NCI-H2171 (cell line): ENCODE data around the gene MPLKIP.
"Not testable (repeated sequence)": the region's sequence is repeated elsewhere in the genome, so short reads cannot be mapped to it uniquely, and the experiment has no call there.

Source experiments
- DNase-seq: peaks from one replicate; lab custom pipeline; 2025; lab: John Stamatoyannopoulos, UW

MPLKIP gene

DNA sequence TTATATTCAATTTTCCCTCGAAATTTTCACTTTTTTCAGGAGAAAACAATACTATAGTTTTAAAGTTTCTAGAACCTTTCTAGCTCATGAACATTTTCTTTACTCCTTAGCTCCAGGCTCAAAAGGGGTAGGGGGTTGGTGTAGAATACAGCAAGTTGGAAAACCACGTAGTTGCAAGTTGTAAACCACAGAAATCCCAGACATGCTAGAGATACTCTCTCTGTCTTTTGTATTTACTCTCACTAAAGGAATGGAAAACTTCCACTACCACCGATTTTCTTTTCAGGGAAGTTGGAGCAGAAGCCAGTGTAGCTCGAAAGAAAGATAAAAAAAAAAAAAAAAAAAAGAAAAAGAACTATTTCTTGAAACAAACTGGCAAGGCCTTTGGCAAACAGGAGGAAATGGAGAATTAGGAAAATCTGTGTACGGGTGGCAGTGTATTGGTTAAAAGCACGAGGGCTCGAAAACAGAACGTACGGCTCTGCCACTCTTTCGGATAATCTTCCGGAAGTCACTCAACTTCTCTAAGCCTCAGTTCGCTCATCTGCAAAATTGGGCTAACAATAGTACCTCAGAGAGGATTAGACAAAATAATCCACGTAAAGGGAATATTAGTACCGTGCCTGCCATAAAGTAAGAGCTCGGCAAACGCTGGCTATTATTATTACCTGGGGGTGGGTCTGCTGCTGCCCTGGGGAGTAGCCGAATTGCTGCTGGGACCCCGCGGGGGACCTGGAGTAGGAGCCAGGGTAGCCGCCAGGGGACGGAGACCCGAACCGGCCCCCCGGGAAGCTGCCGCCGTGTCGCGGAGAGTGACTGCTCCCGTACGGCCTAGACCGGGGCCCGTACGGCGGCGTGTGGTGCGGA, 628 bp downstream of the MPLKIP start:
- no peak for DNase-seq

DNA sequence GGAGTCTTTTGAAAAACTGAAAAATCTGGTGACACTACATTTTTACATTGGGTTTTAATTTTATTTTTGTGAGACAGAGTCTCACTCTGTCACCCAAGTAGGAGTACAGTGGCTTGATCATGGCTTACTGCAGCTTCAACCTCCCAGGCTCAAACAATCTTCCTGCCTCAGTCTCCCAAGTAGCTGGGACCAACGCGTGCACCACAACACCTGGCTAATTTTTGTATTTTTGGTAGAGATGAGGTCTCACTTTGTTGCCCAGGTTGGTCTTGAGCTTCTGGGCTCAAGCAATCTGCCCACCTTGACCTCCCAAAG, 11.5 kb downstream of the MPLKIP start:
- DNase-seq = no peak

DNA sequence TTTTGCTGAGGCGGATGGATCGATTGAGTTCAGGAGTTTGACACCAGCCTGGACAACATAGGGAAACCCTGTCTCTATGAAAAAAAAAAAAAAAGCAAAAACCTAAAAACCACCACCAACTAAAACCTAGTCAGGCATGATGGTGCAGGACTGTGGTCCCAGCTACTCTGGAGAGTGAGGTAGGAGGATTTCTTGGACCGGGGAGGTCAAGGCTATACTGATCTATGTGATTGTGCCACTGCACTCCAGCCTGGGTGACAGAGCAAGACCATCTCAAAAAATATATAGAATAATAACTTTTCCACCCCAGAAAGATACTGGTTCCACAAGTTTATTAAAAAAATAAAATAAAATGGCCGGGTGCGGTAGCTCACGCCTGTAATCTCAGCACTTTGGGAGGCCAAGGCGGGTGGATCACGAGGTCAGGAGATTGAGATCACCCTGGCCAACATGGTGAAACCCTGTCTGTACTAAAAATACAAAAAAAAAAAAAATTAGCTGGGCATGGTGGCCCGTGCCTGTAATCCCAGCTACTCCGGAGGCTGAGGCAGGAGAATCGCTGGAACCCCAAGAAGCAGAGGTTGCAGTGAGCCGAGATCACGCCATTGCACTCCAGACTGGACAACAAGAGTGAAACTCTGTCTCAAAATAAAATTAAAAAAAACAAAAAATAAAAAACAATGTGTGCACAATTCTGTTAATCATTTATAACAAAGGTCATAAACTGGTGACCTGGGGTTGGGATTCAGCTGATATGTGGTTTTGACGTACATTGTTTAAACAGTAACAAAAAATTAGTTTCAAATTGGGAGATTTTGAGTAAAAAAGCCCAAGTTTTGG, 12.1 kb downstream of the MPLKIP start:
- DNase-seq = not testable (repeated sequence)

DNA sequence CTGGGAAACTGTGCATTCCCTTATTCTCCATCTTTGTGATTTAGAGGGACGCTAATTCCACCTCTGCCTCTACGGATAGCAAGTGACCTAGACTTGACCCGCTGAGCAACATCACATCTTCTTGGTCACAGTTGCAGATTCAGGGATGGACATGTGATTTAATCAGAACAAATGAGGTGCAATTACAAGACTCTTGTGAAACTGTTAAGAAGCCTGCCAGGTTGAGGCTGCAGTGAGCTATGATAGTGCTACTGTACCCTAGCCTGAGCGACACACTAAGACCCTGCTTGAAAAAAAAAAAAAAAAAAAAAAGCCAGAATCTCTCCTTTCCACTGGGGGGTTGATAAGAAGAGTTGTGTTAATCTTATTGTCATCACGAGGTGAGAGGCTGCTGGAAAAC, 14.4 kb downstream of the MPLKIP start:
- no peak for DNase-seq

DNA sequence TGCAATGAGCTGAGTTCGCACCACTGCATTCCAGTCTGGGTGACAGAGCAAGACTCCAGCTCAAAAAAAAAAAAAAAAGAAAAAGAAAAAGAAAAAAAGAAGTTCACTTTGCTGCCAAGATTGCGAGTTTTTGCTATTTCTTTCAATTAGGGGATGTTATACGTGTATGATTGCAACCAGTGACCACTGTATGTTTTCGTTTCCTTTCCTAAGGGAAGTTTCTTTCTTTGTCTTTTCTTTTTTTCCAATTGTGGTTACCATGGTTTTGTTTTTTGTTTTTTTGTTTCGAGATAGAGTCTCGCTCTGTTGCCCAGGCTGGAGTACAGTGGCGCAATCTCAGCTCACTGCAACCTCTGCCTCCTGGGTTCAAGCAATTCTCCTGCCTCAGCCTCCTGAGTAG, 16.2 kb downstream of the MPLKIP start:
- not testable (repeated sequence) for DNase-seq

DNA sequence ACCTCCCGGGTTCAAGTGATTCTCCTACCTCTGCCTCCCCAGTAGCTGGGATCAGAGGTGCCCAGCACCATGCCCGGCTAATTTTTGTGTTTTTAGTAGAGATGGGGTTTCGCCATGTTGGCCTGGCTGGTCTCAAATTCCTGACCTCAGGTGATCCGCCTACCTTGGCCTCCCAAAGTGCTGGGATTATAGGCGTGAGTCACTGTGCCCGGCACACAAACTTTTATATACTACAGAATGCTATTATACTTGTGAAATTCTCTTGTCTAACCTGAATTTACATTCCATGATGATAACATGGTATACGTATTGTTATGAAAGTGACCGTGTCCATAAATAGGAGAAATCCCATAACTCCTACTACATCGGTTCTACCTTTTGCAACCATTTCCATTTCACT, 17.2 kb downstream of the MPLKIP start:
- DNase-seq = not testable (repeated sequence)

DNA sequence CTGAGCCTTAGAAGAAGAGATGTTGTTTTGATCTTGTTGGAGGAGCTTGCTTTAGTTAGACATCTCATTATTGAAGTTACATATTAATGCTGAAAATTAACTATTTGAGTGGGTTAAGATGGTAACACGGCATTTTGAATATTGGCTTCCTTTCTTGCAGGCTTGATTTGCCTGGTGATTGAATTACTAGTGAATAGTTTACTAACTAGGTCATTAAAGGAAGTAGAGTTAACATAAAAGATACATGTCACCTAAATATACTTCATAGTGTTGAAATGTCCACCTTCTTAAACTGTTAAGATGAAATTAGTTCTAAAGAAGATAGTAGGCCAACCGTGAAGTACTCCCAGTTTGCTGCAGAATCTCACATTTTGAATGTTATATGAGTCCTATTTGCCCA, 18.5 kb downstream of the MPLKIP start:
- DNase-seq = no peak

DNA sequence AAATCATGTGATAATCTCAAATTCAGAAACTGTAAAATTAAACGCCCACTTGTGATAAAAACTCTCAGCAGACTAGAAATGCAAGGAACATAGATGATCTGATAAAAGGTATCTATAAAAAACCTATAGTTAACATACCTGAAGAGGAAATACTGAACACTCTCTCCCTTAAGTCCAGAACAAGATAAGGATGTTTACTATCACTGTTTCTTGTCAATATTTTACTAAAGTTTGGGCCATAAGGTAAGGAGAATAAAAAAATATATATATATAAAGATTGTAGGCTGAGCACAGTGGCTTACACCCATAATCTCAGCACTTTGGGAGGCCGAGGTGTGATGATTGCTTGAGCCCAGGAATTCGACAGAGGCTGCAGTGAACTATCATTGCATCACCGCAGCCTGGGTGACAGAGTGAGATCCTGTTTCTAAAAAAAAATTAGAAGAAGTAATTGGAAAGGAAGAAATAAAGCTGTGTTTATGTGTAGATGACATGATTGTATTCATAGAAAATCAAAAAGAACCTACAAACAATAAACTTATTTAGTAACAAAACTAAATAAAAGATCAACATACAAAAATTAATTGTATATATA, 28.4 kb downstream of the MPLKIP start:
- no peak for DNase-seq

DNA sequence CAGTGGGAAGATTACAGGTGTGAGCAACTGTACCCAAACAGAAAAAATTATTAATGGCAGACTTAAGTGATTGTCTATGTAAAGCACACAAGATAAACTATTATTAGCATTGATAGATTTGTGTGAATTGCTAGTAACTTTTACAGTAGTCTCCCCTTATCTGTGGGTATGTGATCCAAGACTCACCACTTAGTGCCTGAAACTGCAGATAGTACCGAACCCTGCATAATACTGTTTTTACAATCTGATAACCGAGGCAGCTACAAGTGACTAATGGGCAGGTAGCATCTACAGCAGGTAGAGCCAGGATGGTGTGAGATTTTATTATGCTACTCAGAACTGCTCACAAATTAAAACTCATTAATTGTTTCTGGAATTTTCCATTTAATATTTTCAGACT, 31.5 kb downstream of the MPLKIP start:
- no peak for DNase-seq

DNA sequence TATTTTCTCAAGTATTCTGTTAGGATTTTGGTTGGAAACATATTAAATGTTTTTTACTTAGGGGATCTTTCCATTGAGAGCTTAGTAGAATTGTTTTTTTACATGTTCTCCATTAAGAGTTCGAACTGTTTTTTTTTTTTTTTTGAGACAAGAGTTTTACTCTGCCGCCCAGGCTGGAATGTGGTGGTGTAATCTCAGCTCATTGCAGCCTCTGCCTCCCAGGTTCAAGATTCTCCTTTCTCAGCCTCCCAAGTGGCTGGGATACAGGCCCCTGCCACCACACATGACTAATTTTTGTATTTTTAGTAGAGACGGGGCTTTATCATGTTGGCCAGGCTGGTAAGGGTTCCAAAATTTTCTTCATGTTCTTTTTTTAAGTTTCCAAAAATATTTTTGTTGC, 33.2 kb downstream of the MPLKIP start:
- DNase-seq = no peak

DNA sequence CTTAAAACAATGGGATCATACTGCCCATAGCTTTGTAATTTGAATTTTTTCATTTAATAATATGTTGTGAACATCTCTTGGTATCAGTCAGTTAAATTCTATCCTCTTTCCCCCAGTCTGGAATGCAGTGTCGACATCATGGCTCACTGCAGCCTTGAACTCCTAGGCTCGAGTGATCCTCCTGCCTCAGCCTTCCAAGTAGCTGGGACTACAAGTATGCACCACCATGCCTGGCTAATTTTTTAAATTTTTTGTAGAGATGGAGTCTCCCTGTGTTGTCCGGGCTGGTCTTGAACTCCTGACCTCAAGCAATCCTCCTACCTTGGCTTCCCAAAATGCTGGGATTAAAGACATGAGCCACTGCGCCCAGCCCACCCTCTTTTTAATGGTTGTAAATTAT, 34.6 kb downstream of the MPLKIP start:
- no peak for DNase-seq

DNA sequence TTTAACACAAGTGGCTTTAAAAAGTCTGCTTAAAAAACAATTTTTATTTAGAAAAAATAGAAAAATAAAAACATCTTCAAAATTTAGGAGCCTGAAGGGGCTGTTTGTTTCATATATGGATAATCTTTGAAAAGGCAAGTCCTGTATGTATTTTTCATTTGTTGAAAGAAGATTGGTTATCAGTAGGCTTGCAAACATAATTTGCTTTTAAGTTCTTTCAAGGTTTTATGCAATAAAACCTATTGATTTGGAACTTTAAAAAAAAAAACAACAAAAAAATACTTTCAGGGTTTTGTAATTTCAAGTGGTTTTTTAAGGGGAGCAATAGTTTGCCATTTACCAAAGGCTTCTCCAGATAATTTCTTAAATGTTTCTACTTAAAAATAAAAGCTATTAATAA, 35.6 kb downstream of the MPLKIP start:
- no peak for DNase-seq

DNA sequence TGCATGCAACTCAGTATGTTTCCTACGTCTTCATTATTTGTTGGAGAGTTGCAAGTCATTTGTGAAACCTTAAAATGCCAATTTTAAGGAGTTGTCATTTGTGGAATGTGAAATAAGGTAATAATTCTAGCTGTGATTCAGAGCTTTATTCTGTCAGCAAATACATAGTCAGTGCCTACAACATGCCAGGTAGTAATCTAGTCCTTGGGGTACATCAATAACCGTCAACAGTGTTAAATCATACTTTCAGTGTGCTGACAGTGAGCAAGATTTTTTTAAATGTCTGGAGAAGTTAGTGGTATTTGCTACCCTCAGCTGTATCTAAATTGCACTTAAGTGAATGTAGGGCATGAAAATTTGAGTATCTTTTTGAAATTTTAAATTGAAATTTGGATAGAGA, 36.7 kb downstream of the MPLKIP start:
- DNase-seq = no peak

DNA sequence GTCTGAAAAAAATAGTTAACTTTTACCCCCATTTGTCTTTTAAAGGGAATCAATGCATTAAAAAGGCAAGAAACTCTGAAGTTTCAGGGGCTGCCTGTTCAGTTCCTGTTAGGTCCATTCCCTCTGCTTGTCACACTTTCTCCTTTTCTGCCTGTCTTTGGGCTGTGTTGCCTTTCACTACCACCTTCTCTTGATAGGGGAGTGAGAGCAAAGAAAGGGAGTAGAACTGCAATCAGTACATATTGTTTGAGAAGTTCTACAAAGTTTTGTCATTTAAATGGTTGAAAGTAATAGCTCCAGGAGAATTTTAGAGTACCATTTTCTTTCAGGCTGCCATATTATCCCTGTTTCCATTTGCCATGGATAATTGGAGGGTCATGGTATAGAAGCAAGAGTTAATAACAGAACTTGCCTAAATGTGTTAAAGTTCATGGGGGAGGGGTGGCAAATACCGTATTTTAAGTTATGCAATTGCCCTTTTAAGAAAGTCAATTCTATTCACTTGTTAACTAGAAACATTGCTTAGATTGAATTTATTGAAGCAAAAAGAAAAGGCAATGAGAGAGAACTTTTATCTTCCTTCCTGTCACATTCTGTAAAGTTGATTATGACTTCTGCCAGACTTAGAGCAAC, 38.6 kb downstream of the MPLKIP start:
- DNase-seq = no peak

DNA sequence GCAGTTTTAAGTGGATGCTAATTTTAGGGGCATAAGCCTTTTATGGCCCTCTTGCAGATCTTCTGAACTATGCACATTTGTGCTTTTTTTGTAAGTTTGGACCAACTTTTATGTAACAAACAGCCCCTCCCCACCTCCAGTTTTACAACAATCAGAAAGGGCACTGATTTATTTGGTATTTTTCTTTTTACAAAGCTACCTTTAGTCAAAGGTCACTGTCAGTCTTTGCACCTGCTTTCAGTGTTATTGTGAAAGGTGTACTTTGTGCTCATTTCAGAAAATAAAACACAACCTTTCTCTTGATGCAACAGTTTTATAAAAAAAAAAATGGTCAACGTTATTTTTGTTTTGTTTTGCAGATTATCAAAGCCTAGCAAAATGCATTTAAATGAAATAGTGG, 39.2 kb downstream of the MPLKIP start:
- DNase-seq = no peak

DNA sequence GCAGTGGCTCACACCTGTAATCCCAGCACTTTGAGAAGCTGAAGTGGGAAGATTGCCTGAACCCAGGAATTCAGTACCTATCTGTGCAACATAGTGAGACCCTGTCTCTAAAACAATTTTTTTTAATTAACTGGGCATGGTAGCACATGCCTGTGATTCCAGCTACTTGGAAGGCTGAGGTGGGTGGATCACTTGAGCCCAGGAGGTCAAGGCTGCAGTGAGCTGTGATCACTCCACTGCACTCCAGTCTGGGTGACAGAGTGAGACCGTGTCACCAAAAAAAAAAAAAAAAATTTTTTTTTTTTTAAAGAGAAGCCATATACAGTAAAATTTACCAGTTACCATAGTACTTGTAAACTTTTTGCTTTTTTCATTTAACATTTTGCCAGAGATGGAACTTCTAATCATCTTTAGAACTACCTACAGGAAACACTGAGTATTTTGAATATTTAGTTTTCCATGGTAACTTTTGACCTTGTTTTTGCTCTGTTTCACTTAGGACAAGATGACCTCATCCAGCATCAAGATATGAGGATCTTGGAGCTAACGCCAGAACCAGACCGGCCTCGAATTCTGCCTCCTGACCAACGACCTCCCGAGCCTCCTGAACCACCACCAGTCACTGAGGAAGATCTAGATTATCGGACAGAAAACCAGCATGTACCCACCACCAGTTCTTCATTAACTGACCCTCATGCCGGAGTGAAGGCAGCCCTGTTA, 40.6 kb downstream of the MPLKIP start:
- no peak for DNase-seq

DNA sequence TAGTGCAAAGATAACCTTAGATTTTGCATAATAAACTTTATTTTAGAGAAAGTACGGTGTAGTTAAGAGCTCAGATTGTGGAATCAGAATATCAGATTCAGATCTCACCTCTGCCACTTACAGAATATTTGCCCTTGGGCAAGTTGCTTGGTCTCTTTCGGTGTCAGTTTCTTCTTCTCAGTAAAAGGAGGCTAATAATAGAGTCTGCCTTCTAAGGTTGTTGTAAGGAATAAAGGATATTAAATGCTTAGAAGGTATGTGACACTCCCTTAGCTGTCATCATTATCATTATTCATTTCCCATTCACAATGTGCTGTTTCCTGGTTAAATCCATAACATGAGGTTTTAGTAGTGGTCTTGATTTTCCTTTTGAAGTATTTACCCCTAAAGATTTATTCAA, 42.2 kb downstream of the MPLKIP start:
- DNase-seq = no peak

DNA sequence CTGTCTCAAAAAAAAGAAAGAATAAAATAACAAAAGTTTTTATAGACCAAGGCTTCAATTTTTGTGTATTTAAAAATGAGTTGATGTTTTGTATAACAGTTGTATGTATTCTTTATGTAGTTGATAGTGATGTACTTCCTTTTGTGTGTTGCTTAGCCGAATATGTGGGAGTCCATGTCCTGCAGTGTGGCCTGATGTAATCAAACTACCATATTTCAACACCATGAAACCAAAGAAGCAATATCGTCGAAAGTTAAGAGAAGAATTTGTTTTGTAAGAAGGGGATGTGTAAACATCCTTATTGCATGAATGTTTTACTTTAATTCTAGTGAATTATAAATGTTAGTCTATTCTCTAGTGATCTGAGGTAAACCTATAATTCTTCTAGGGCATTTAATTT, 56.6 kb downstream of the MPLKIP start:
- no peak for DNase-seq
